ENCODE results near the gene FGFBP2.

GRCh38 chr4:15953625-15954024 lies 9.3 kb downstream of the FGFBP2 start:
- TF ChIP-seq ZNF462 (CRISPR knock-in tag; IDR thresholded peaks at IDR 0.05) (no peak), CTCF (conservative IDR thresholded peaks at IDR 0.05; ENCODE audit: low read depth in 2 of 2) (no peak), EZH2 (IDR thresholded peaks at IDR 0.05; ENCODE audit: low read depth, unreplicated experiment) (no peak), JUNB (IDR thresholded peaks at IDR 0.05; ENCODE audit: unreplicated experiment) (no peak)
- TF ChIP-seq, protein P1, sequence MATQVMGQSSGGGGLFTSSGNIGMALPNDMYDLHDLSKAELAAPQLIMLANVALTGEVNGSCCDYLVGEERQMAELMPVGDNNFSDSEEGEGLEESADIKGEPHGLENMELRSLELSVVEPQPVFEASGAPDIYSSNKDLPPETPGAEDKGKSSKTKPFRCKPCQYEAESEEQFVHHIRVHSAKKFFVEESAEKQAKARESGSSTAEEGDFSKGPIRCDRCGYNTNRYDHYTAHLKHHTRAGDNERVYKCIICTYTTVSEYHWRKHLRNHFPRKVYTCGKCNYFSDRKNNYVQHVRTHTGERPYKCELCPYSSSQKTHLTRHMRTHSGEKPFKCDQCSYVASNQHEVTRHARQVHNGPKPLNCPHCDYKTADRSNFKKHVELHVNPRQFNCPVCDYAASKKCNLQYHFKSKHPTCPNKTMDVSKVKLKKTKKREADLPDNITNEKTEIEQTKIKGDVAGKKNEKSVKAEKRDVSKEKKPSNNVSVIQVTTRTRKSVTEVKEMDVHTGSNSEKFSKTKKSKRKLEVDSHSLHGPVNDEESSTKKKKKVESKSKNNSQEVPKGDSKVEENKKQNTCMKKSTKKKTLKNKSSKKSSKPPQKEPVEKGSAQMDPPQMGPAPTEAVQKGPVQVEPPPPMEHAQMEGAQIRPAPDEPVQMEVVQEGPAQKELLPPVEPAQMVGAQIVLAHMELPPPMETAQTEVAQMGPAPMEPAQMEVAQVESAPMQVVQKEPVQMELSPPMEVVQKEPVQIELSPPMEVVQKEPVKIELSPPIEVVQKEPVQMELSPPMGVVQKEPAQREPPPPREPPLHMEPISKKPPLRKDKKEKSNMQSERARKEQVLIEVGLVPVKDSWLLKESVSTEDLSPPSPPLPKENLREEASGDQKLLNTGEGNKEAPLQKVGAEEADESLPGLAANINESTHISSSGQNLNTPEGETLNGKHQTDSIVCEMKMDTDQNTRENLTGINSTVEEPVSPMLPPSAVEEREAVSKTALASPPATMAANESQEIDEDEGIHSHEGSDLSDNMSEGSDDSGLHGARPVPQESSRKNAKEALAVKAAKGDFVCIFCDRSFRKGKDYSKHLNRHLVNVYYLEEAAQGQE (IDR thresholded peaks at IDR 0.05; ENCODE audit: unreplicated experiment), result no peak
